ENCODE measurements around the gene MALRD1. TPM values are rescaled to one million over a fixed set of nuclear protein-coding genes. Genes with fewer than 3 reads are reported as not detected.

MALRD1 gene
- total and polyA plus RNA-seq, 2 donors (not counting 1 experiment from before 2014, with no cell fraction given): 0.62 to 1.7 TPM

DNA sequence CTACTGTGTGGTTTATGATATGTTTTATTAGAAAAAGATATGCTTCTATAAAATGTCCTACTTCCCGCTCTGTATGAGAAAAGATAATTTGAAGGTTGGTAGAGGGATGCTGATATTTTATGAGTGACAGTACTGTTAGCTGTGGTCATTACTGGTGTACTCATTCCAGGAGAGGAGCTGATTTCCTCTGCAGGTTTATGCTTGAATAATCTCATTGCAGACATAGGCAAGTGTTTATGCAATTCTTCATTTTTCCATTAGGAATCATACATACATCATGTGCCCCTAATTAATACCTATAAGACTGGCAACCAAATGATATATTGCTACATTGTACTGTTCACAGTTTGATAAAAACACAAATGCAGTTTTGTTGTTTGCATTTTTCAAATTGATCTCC is 269.4 kb downstream of the MALRD1 start:
- Histone ChIP-seq H3K27ac (ENCODE audit: insufficient read depth, low read length) (no peak overlapping the region), H3K36me3 (ENCODE audit: control insufficient read depth, insufficient read depth, low read length) (no peaks in the 10 kb centered on the region), H4K20me1 (ENCODE audit: control insufficient read depth, extremely low read depth, insufficient read depth, low read length) (no peaks in the 10 kb centered on the region), H3K9ac (ENCODE audit: insufficient read depth, low read length) (no peak overlapping the region), H2AFZ (ENCODE audit: low read length) (no peak overlapping the region), H3K9me3 (ENCODE audit: control insufficient read depth, insufficient read depth, low read depth, low read length) (no peaks in the 10 kb centered on the region), H3K4me3 (replicated peaks in 1 of 4; ENCODE audit: control extremely low read depth in 1 of 4, insufficient read depth in 1 of 4, low read depth in 3 of 4, low read length in 4 of 4) (no peak overlapping the region), H3K27me3 (ENCODE audit: control insufficient read depth, insufficient read depth, low read length) (no peaks in the 10 kb centered on the region), H3K4me2 (ENCODE audit: extremely low read depth, insufficient read depth, low read length) (no peak overlapping the region), H3K4me1 (ENCODE audit: control insufficient read depth, extremely low read depth, insufficient read depth, low read length) (no peaks in the 10 kb centered on the region), H3K79me2 (ENCODE audit: control insufficient read depth, insufficient read depth, low read length) (no peaks in the 10 kb centered on the region)
- no peak for DNase-seq (ENCODE audit: low read depth in 2 of 2)
- no peak for TF ChIP-seq EZH2 (IDR thresholded peaks at IDR 0.05; ENCODE audit: low read length, missing control alignments)
- TF ChIP-seq, protein P1, sequence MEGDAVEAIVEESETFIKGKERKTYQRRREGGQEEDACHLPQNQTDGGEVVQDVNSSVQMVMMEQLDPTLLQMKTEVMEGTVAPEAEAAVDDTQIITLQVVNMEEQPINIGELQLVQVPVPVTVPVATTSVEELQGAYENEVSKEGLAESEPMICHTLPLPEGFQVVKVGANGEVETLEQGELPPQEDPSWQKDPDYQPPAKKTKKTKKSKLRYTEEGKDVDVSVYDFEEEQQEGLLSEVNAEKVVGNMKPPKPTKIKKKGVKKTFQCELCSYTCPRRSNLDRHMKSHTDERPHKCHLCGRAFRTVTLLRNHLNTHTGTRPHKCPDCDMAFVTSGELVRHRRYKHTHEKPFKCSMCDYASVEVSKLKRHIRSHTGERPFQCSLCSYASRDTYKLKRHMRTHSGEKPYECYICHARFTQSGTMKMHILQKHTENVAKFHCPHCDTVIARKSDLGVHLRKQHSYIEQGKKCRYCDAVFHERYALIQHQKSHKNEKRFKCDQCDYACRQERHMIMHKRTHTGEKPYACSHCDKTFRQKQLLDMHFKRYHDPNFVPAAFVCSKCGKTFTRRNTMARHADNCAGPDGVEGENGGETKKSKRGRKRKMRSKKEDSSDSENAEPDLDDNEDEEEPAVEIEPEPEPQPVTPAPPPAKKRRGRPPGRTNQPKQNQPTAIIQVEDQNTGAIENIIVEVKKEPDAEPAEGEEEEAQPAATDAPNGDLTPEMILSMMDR (conservative IDR thresholded peaks at IDR 0.05 in 1 of 2, IDR thresholded peaks at IDR 0.05 in 1 of 2; ENCODE audit: low read depth in 1 of 2, low read length in 2 of 2): no peak

- H2AFZ ChIP-seq (ENCODE audit: low read length): no peak overlapping the region
- H3K4me1 ChIP-seq (ENCODE audit: control insufficient read depth, extremely low read depth, insufficient read depth, low read length): no peaks in the 10 kb centered on the region
- H3K9ac ChIP-seq (ENCODE audit: insufficient read depth, low read length): no peak overlapping the region
- no peaks in the 10 kb centered on the region for H3K9me3 ChIP-seq (ENCODE audit: control insufficient read depth, insufficient read depth, low read depth, low read length)
- H3K79me2 ChIP-seq (ENCODE audit: control insufficient read depth, insufficient read depth, low read length): no peaks in the 10 kb centered on the region
- H3K27ac ChIP-seq (ENCODE audit: insufficient read depth, low read length): no peak overlapping the region
- peak in 1 of 2 donors; percentile 63 for DNase-seq (ENCODE audit: low read depth in 2 of 2)
- H3K4me3 ChIP-seq (replicated peaks in 1 of 4; ENCODE audit: control extremely low read depth in 1 of 4, insufficient read depth in 1 of 4, low read depth in 3 of 4, low read length in 4 of 4): no peak overlapping the region
- no peak overlapping the region for H3K4me2 ChIP-seq (ENCODE audit: extremely low read depth, insufficient read depth, low read length)
- TF ChIP-seq, protein P1 (conservative IDR thresholded peaks at IDR 0.05 in 1 of 2, IDR thresholded peaks at IDR 0.05 in 1 of 2; ENCODE audit: low read depth in 1 of 2, low read length in 2 of 2): no peak
- no peak for TF ChIP-seq EZH2 (IDR thresholded peaks at IDR 0.05; ENCODE audit: low read length, missing control alignments)
- no peaks in the 10 kb centered on the region for H4K20me1 ChIP-seq (ENCODE audit: control insufficient read depth, extremely low read depth, insufficient read depth, low read length)
- no peaks in the 10 kb centered on the region for H3K27me3 ChIP-seq (ENCODE audit: control insufficient read depth, insufficient read depth, low read length)
- H3K36me3 ChIP-seq (ENCODE audit: control insufficient read depth, insufficient read depth, low read length): no peaks in the 10 kb centered on the region
Observed at GRCh38 chr10:19325581-19325980, 277.0 kb downstream of the MALRD1 start.

DNA sequence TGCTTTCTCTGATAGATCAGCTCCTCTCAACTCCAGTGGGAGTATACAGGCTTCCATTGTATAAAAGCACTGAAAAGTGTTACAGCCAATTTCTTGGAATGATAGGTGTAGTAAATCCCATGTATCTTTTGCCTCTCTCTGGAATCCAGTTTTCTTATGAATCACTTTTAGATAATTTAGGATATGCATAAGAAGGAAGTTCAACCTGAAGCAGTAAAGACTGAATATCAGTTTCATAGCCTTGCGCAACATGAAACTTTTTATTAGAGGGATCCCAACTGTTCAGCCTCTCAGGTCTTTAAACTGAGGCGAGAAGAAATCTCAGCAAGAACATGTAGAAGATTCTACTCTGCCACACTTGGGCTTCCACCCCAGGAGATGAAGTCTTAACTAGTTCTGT is 280.0 kb downstream of the MALRD1 start:
- H3K4me3 ChIP-seq (replicated peaks in 1 of 4; ENCODE audit: control extremely low read depth in 1 of 4, insufficient read depth in 1 of 4, low read depth in 3 of 4, low read length in 4 of 4): no peak overlapping the region
- no peaks in the 10 kb centered on the region for H3K9me3 ChIP-seq (ENCODE audit: control insufficient read depth, insufficient read depth, low read depth, low read length)
- TF ChIP-seq, protein P1 (conservative IDR thresholded peaks at IDR 0.05 in 1 of 2, IDR thresholded peaks at IDR 0.05 in 1 of 2; ENCODE audit: low read depth in 1 of 2, low read length in 2 of 2): no peak
- no peak for TF ChIP-seq EZH2 (IDR thresholded peaks at IDR 0.05; ENCODE audit: low read length, missing control alignments)
- H3K9ac ChIP-seq (ENCODE audit: insufficient read depth, low read length): no peak overlapping the region
- H4K20me1 ChIP-seq (ENCODE audit: control insufficient read depth, extremely low read depth, insufficient read depth, low read length): no peaks in the 10 kb centered on the region
- no peaks in the 10 kb centered on the region for H3K36me3 ChIP-seq (ENCODE audit: control insufficient read depth, insufficient read depth, low read length)
- no peak overlapping the region for H2AFZ ChIP-seq (ENCODE audit: low read length)
- peak in 1 of 2 donors; percentile 1 for DNase-seq (ENCODE audit: low read depth in 2 of 2)
- no peaks in the 10 kb centered on the region for H3K4me1 ChIP-seq (ENCODE audit: control insufficient read depth, extremely low read depth, insufficient read depth, low read length)
- H3K27me3 ChIP-seq (ENCODE audit: control insufficient read depth, insufficient read depth, low read length): no peaks in the 10 kb centered on the region
- no peak overlapping the region for H3K4me2 ChIP-seq (ENCODE audit: extremely low read depth, insufficient read depth, low read length)
- no peak overlapping the region for H3K27ac ChIP-seq (ENCODE audit: insufficient read depth, low read length)
- H3K79me2 ChIP-seq (ENCODE audit: control insufficient read depth, insufficient read depth, low read length): no peaks in the 10 kb centered on the region

All from fibroblast of lung (primary cell).